WTC11 (cell line): Measurements from ENCODE around the gene STX18. TPM values are rescaled to one million over a fixed set of nuclear protein-coding genes. Genes with fewer than 3 reads are reported as not detected.
A peak's percentile ranks its signal among the peaks of the same experiment; 100 is the strongest.

ENCODE experiments used
- ATAC-seq: fragments of 200-7000 bp; cut with Tn5 transposase; 2 replicates; pipeline ENCODE4 v1.10.0; 2021; ENCODE audit warnings: mild to moderate bottlenecking, moderate library complexity
- CTCF ChIA-PET: fragments of 300-600 bp; sonication (Branson Sonifier 250); formaldehyde crosslinking; loops from one replicate; lab custom pipeline; 2021; ENCODE audit warnings: antibody characterized with exemption; lab: Charles Lee
- POLR2A ChIA-PET: fragments of 350-600 bp; sonication (Branson Sonifier 250); formaldehyde crosslinking; loops from one replicate; lab custom pipeline; 2021; ENCODE audit warnings: antibody characterized with exemption; lab: Charles Lee
- DNase-seq: peaks from one replicate; pipeline ENCODE4 v3.0.0; 2021; ENCODE audit warnings: low spot score
- H3K27ac Mint-ChIP-seq: 2 replicates; pipeline ENCODE4 v1.8.0; 2021; ENCODE audit warnings: mixed read lengths
- H3K27me3 Mint-ChIP-seq: 2 replicates; pipeline ENCODE4 v1.8.0; 2021; ENCODE audit warnings: low read depth, mild to moderate bottlenecking, moderate library complexity, mixed read lengths
- H3K36me3 Mint-ChIP-seq: 2 replicates; pipeline ENCODE4 v1.8.0; 2021; ENCODE audit warnings: mixed read lengths
- H3K4me1 Mint-ChIP-seq: 2 replicates; pipeline ENCODE4 v1.8.0; 2022; ENCODE audit warnings: mixed read lengths
- H3K4me3 Mint-ChIP-seq: 2 replicates; pipeline ENCODE4 v1.8.0; 2021; ENCODE audit warnings: mild to moderate bottlenecking, moderate library complexity, mixed read lengths
- H3K9me3 Mint-ChIP-seq: 2 replicates; pipeline ENCODE4 v1.8.0; 2021; ENCODE audit warnings: mixed read lengths
- AFF4 ChIP-seq: sonication (generic); formaldehyde crosslinking; IDR thresholded peaks from 2 replicates; pipeline ENCODE4 v1.8.1; 2023; ENCODE audit warnings: mild to moderate bottlenecking, missing genetic modification reagents, borderline replicate concordance
- ATF2 ChIP-seq: sonication (generic); formaldehyde crosslinking; IDR thresholded peaks from 2 replicates; pipeline ENCODE4 v1.8.1; 2022; ENCODE audit warnings: low read depth, missing genetic modification reagents, borderline replicate concordance
- ELF4 ChIP-seq: sonication (generic); formaldehyde crosslinking; IDR thresholded peaks from 2 replicates; pipeline ENCODE4 v1.8.1; 2022; ENCODE audit warnings: low read depth, mild to moderate bottlenecking, moderate library complexity, missing genetic modification reagents
- EMX1 ChIP-seq: fragments of 250-450 bp; sonication (Bioruptor Pico); IDR thresholded peaks from 2 replicates; pipeline ENCODE4 v1.8.0; 2021; ENCODE audit warnings: mild to moderate bottlenecking
- ERG ChIP-seq: fragments of 250-450 bp; sonication (Bioruptor Pico); IDR thresholded peaks from 2 replicates; pipeline ENCODE4 v1.8.0; 2021; ENCODE audit warnings: mild to moderate bottlenecking
- MAX ChIP-seq: sonication (generic); formaldehyde crosslinking; IDR thresholded peaks from 2 replicates; pipeline ENCODE4 v1.8.0; 2022; ENCODE audit warnings: mild to moderate bottlenecking, missing genetic modification reagents
- NFATC4 ChIP-seq: fragments of 250-450 bp; sonication (Bioruptor Pico); IDR thresholded peaks from 2 replicates; pipeline ENCODE4 v1.9.0; 2021; ENCODE audit warnings: mild to moderate bottlenecking
- PRDM15 ChIP-seq: sonication (generic); formaldehyde crosslinking; IDR thresholded peaks from 2 replicates; pipeline ENCODE4 v1.8.0; 2022; ENCODE audit warnings: missing genetic modification reagents
- PREB ChIP-seq: sonication (generic); formaldehyde crosslinking; IDR thresholded peaks from 2 replicates; pipeline ENCODE4 v1.8.1; 2022; ENCODE audit warnings: mild to moderate bottlenecking, missing genetic modification reagents, moderate library complexity, borderline replicate concordance
- USF2 ChIP-seq: sonication (generic); formaldehyde crosslinking; IDR thresholded peaks from 2 replicates; pipeline ENCODE4 v1.8.1; 2023; ENCODE audit warnings: mild to moderate bottlenecking, missing genetic modification reagents, moderate library complexity
- ZNF138 ChIP-seq: sonication (generic); formaldehyde crosslinking; conservative IDR thresholded peaks from 2 replicates; pipeline ENCODE4 v1.8.1; 2022; ENCODE audit warnings: mild to moderate bottlenecking, moderate library complexity, missing genetic modification reagents
- ZNF219 ChIP-seq: sonication (generic); formaldehyde crosslinking; IDR thresholded peaks from 2 replicates; pipeline ENCODE4 v1.8.0; 2023; ENCODE audit warnings: missing genetic modification reagents, mild to moderate bottlenecking, borderline replicate concordance
- ZNF396 ChIP-seq: fragments of 250-450 bp; sonication (Bioruptor Pico); IDR thresholded peaks from 2 replicates; pipeline ENCODE4 v1.8.0; 2021; ENCODE audit warnings: mild to moderate bottlenecking, moderate library complexity, borderline replicate concordance
- ZSCAN18 ChIP-seq: fragments of 250-450 bp; sonication (Bioruptor Pico); IDR thresholded peaks from 2 replicates; pipeline ENCODE4 v2.1.2; 2022; ENCODE audit warnings: mild to moderate bottlenecking, moderate library complexity
- total RNA-seq: library from RNA; stranded (reverse); gene quantifications from 3 replicates; pipeline ENCODE4 v1.2.3, GENCODE V29; 2021

STX18 gene
- total RNA-seq, 1 experiment from 2014 or later: 16.9 TPM

GRCh38 chr4:4481399-4481994 lies 60.4 kb downstream of the STX18 start (continued):
- no peak for TF ChIP-seq ZNF396 (CRISPR knock-in tag)

- Mint-ChIP-seq H3K9me3 (no peaks in the 10 kb centered on the region), H3K36me3 (no peaks in the 10 kb centered on the region), H3K4me1 (peaks cover 45% of the 10 kb centered on the region), H3K27me3 (no peaks in the 10 kb centered on the region), H3K4me3 (no peak overlapping the region), H3K27ac (no peak overlapping the region; the same call in 1 of the 2 replicates)
- CTCF ChIA-PET: interaction anchor here (0.6 to 2.6 kb wide), 10 partner anchors 18 to 512 kb away, joined by 3 to 12 read pairs (median 3); no protein-coding TSS in a partner anchor
- peak; percentile 21; the same call in 1 of the 2 replicates for ATAC-seq
- DNase-seq: no peak
- no peak for TF ChIP-seq ZNF219 (CRISPR knock-in tag)
- no peak for TF ChIP-seq PREB
- TF ChIP-seq NFATC4: no peak
- no peak for TF ChIP-seq ZNF396 (CRISPR knock-in tag)
- no peak for TF ChIP-seq ELF4 (CRISPR knock-in tag)
- no peak for TF ChIP-seq MAX
- POLR2A ChIA-PET: no interaction called here
Observed at GRCh38 chr4:4480685-4481398, 61.0 kb downstream of the STX18 start.

- H3K4me1 Mint-ChIP-seq: peaks cover 43% of the 10 kb centered on the region
- no peaks in the 10 kb centered on the region for H3K9me3 Mint-ChIP-seq
- H3K4me3 Mint-ChIP-seq: no peak overlapping the region
- ChIA-PET POLR2A (no interaction called here), CTCF (interaction anchor here (0.9 to 2.6 kb wide), 5 partner anchors 17 to 189 kb away, joined by 3 to 12 read pairs (median 3); no protein-coding TSS in a partner anchor)
- ATAC-seq: peak; percentile 56
- no peaks in the 10 kb centered on the region for H3K36me3 Mint-ChIP-seq
- no peaks in the 10 kb centered on the region for H3K27me3 Mint-ChIP-seq
- no peak for DNase-seq
- H3K27ac Mint-ChIP-seq: no peak overlapping the region
- TF ChIP-seq PREB (no peak), ERG (no peak), ATF2 (no peak), ZNF138 (no peak), ZSCAN18 (CRISPR knock-in tag) (no peak), PRDM15 (CRISPR knock-in tag) (no peak), AFF4 (no peak), EMX1 (CRISPR knock-in tag) (no peak), USF2 (CRISPR knock-in tag) (no peak), ELF4 (CRISPR knock-in tag) (no peak)
Observed at GRCh38 chr4:4480205-4480604, 61.6 kb downstream of the STX18 start.
